ENCODE results near the gene MAZ. TPM values are rescaled to one million over a fixed set of nuclear protein-coding genes. Genes with fewer than 3 reads are reported as not detected.

MAZ gene
- polyA plus RNA-seq, 1 donor from 2014 or later, result 147 TPM

DNA sequence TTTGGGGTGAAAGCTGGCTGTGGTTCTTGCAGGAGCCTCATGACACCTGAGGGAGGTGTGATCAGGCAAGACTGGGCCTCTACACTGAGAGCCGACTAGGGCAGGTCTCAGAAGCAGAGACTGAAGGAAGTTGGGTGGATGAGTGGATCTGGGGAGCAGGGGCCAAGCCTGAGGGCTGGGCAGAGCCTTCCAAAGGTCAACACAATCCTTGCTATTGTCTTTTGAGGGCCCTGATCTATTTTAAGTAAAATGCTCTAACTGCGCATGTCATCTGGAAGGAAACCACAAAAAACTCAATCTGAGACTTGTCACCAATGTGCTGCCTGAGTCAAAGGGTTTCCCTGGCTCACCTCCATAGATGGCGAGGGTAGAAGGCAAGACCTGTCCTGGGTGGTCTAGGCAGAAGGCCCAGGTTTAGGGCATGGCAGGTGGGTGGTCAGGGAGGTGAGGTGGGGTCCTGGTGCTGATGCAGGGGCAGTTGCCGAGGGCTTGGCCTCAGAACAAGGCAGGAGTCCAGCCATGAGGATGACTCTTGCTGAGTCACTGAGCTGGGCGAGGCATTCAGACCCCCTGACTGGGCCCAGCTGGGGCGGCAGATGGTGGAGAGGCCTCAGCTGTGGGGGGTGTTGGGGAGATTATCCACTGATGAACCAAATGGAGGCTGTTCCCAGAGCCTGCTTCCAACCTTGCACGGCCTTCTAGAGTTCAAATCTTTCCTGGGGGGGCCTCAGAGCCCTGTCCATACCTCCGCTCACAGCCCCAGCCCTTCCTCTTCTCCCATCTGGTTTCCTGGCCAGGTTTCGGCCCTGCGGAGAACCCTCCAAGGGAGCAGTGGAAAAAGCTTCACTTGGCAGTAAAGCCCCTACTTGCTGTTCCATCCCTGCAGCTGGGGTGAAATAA, 19.1 kb downstream of the MAZ start:
- Histone ChIP-seq H3K79me2 (replicated peaks; ENCODE audit: insufficient read depth, low read length) (no peaks in the 10 kb centered on the region), H3K27ac (ENCODE audit: low read length) (no peak overlapping the region), H3K27me3 (ENCODE audit: insufficient read depth, low read depth, low read length) (no peaks in the 10 kb centered on the region), H3K9me3 (ENCODE audit: low read length) (no peaks in the 10 kb centered on the region), H3K4me2 (ENCODE audit: low read length) (no peak overlapping the region), H3K4me3 (ENCODE audit: low read length) (no peak overlapping the region), H4K20me1 (ENCODE audit: insufficient read depth) (no peaks in the 10 kb centered on the region), H3F3A (ENCODE audit: insufficient read depth, low read length, poor library complexity, severe bottlenecking) (no peaks in the 10 kb centered on the region), H3K36me3 (ENCODE audit: insufficient read depth, low read length) (no peaks in the 10 kb centered on the region), H2AFZ (ENCODE audit: low read depth, low read length) (no peak overlapping the region), H3K9ac (ENCODE audit: low read length) (no peak overlapping the region), H3K9me2 (ENCODE audit: insufficient read depth, low read length) (no peaks in the 10 kb centered on the region)
- TF ChIP-seq REST (IDR thresholded peaks at IDR 0.05; ENCODE audit: borderline replicate concordance) (no peak), EP300 (conservative IDR thresholded peaks at IDR 0.05; ENCODE audit: poor library complexity, severe bottlenecking) (no peak), POLR2AphosphoS5 (IDR thresholded peaks at IDR 0.05) (no peak), RAD21 (conservative IDR thresholded peaks at IDR 0.05) (no peak), EZH2 (IDR thresholded peaks at IDR 0.05; ENCODE audit: borderline replicate concordance, insufficient read depth, low read length, poor library complexity, severe bottlenecking) (no peak), SMC3 (conservative IDR thresholded peaks at IDR 0.05; ENCODE audit: poor library complexity) (no peak), MXI1 (conservative IDR thresholded peaks at IDR 0.05; ENCODE audit: poor library complexity, severe bottlenecking) (no peak), TAF1 (IDR thresholded peaks at IDR 0.05; ENCODE audit: low read depth) (no peak)
- TF ChIP-seq, protein P1, sequence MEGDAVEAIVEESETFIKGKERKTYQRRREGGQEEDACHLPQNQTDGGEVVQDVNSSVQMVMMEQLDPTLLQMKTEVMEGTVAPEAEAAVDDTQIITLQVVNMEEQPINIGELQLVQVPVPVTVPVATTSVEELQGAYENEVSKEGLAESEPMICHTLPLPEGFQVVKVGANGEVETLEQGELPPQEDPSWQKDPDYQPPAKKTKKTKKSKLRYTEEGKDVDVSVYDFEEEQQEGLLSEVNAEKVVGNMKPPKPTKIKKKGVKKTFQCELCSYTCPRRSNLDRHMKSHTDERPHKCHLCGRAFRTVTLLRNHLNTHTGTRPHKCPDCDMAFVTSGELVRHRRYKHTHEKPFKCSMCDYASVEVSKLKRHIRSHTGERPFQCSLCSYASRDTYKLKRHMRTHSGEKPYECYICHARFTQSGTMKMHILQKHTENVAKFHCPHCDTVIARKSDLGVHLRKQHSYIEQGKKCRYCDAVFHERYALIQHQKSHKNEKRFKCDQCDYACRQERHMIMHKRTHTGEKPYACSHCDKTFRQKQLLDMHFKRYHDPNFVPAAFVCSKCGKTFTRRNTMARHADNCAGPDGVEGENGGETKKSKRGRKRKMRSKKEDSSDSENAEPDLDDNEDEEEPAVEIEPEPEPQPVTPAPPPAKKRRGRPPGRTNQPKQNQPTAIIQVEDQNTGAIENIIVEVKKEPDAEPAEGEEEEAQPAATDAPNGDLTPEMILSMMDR (IDR thresholded peaks at IDR 0.05; ENCODE audit: poor library complexity, severe bottlenecking), result no peak

- Histone ChIP-seq H3F3A (ENCODE audit: insufficient read depth, low read length, poor library complexity, severe bottlenecking) (no peaks in the 10 kb centered on the region), H3K36me3 (ENCODE audit: insufficient read depth, low read length) (no peaks in the 10 kb centered on the region), H3K9me3 (ENCODE audit: low read length) (no peaks in the 10 kb centered on the region), H4K20me1 (ENCODE audit: insufficient read depth) (no peaks in the 10 kb centered on the region), H3K9ac (ENCODE audit: low read length) (no peak overlapping the region), H2AFZ (ENCODE audit: low read depth, low read length) (no peak overlapping the region), H3K4me3 (ENCODE audit: low read length) (no peak overlapping the region), H3K27ac (ENCODE audit: low read length) (no peak overlapping the region), H3K79me2 (replicated peaks; ENCODE audit: insufficient read depth, low read length) (no peaks in the 10 kb centered on the region), H3K9me2 (ENCODE audit: insufficient read depth, low read length) (no peaks in the 10 kb centered on the region), H3K27me3 (ENCODE audit: insufficient read depth, low read depth, low read length) (no peaks in the 10 kb centered on the region), H3K4me2 (ENCODE audit: low read length) (no peak overlapping the region)
- TF ChIP-seq TAF1 (IDR thresholded peaks at IDR 0.05; ENCODE audit: low read depth), result no peak
- TF ChIP-seq MXI1 (conservative IDR thresholded peaks at IDR 0.05; ENCODE audit: poor library complexity, severe bottlenecking), result no peak
- no peak for TF ChIP-seq EP300 (conservative IDR thresholded peaks at IDR 0.05; ENCODE audit: poor library complexity, severe bottlenecking)
- TF ChIP-seq RAD21 (conservative IDR thresholded peaks at IDR 0.05), result no peak
- no peak for TF ChIP-seq REST (IDR thresholded peaks at IDR 0.05; ENCODE audit: borderline replicate concordance)
- no peak for TF ChIP-seq EZH2 (IDR thresholded peaks at IDR 0.05; ENCODE audit: borderline replicate concordance, insufficient read depth, low read length, poor library complexity, severe bottlenecking)
- no peak for TF ChIP-seq POLR2AphosphoS5 (IDR thresholded peaks at IDR 0.05)
- TF ChIP-seq SMC3 (conservative IDR thresholded peaks at IDR 0.05; ENCODE audit: poor library complexity), result no peak
Measured at GRCh38 chr16:29826342-29826695, 20.0 kb downstream of the MAZ start.
